ENCODE data around the gene SELENOV.

Gene SELENOV

GRCh38 chr19:39471756-39472536, 43.0 kb upstream of the SELENOV start:
- no peaks in the 10 kb centered on the region for H3K79me2 ChIP-seq (ENCODE audit: insufficient read depth, low read length)
- TF ChIP-seq CTCF (conservative IDR thresholded peaks at IDR 0.05; ENCODE audit: low read length) = no peak
- TF ChIP-seq EZH2phosphoT487 (IDR thresholded peaks at IDR 0.05; ENCODE audit: borderline replicate concordance) = no peak
- no peaks in the 10 kb centered on the region for H3K27me3 ChIP-seq (ENCODE audit: insufficient read depth, low read length, poor library complexity, severe bottlenecking)
- no peak overlapping the region for H2AFZ ChIP-seq (ENCODE audit: low read length)
- H3K4me2 ChIP-seq (ENCODE audit: low read depth, low read length, poor library complexity, severe bottlenecking) = no peak overlapping the region
- no peaks in the 10 kb centered on the region for H4K20me1 ChIP-seq (ENCODE audit: insufficient read depth, low read length, poor library complexity, severe bottlenecking)
- peaks cover 92% of the 10 kb centered on the region; the same call in 1 of the 2 replicates for H3K36me3 ChIP-seq (ENCODE audit: insufficient read depth, low read length)
- H3F3A ChIP-seq (ENCODE audit: low read depth) = no peaks in the 10 kb centered on the region
- no peak overlapping the region for H3K9ac ChIP-seq (ENCODE audit: low read depth, low read length, poor library complexity, severe bottlenecking)
- no peaks in the 10 kb centered on the region for H3K4me1 ChIP-seq (ENCODE audit: insufficient read depth, low read length, poor library complexity, severe bottlenecking)
- H3K9me2 ChIP-seq (replicated peaks; ENCODE audit: low read depth, low read length) = no peaks in the 10 kb centered on the region
- H3K9me3 ChIP-seq (ENCODE audit: insufficient read depth, low read depth, low read length) = no peaks in the 10 kb centered on the region
- H3K4me3 ChIP-seq (ENCODE audit: low read length, poor library complexity, severe bottlenecking) = no peak overlapping the region

- Histone ChIP-seq H3K9ac (ENCODE audit: low read depth, low read length, poor library complexity, severe bottlenecking) (no peak overlapping the region), H2AFZ (ENCODE audit: low read length) (no peak overlapping the region), H4K20me1 (ENCODE audit: insufficient read depth, low read length, poor library complexity, severe bottlenecking) (no peaks in the 10 kb centered on the region), H3K4me2 (ENCODE audit: low read depth, low read length, poor library complexity, severe bottlenecking) (no peak overlapping the region), H3K79me2 (ENCODE audit: insufficient read depth, low read length) (no peaks in the 10 kb centered on the region), H3K4me1 (ENCODE audit: insufficient read depth, low read length, poor library complexity, severe bottlenecking) (no peaks in the 10 kb centered on the region), H3F3A (ENCODE audit: low read depth) (no peaks in the 10 kb centered on the region), H3K27me3 (ENCODE audit: insufficient read depth, low read length, poor library complexity, severe bottlenecking) (no peaks in the 10 kb centered on the region), H3K9me2 (replicated peaks; ENCODE audit: low read depth, low read length) (no peaks in the 10 kb centered on the region), H3K4me3 (ENCODE audit: low read length, poor library complexity, severe bottlenecking) (no peak overlapping the region), H3K36me3 (ENCODE audit: insufficient read depth, low read length) (peaks cover 85% of the 10 kb centered on the region; the same call in 1 of the 2 replicates), H3K9me3 (ENCODE audit: insufficient read depth, low read depth, low read length) (no peaks in the 10 kb centered on the region)
- TF ChIP-seq CTCF (conservative IDR thresholded peaks at IDR 0.05; ENCODE audit: low read length) (no peak), EZH2phosphoT487 (IDR thresholded peaks at IDR 0.05; ENCODE audit: borderline replicate concordance) (no peak)
These were observed 42.0 kb upstream of the SELENOV start for GRCh38 chr19:39472746-39473442.

GRCh38 chr19:39473443-39473960, 41.4 kb upstream of the SELENOV start:
- no peaks in the 10 kb centered on the region for H3K79me2 ChIP-seq (ENCODE audit: insufficient read depth, low read length)
- H3K9me3 ChIP-seq (ENCODE audit: insufficient read depth, low read depth, low read length) = no peaks in the 10 kb centered on the region
- no peaks in the 10 kb centered on the region for H3K9me2 ChIP-seq (replicated peaks; ENCODE audit: low read depth, low read length)
- no peak overlapping the region for H2AFZ ChIP-seq (ENCODE audit: low read length)
- peaks cover 79% of the 10 kb centered on the region; the same call in 1 of the 2 replicates for H3K36me3 ChIP-seq (ENCODE audit: insufficient read depth, low read length)
- H3K4me1 ChIP-seq (ENCODE audit: insufficient read depth, low read length, poor library complexity, severe bottlenecking) = no peaks in the 10 kb centered on the region
- H3K27me3 ChIP-seq (ENCODE audit: insufficient read depth, low read length, poor library complexity, severe bottlenecking) = no peaks in the 10 kb centered on the region
- H3F3A ChIP-seq (ENCODE audit: low read depth) = no peaks in the 10 kb centered on the region
- no peaks in the 10 kb centered on the region for H4K20me1 ChIP-seq (ENCODE audit: insufficient read depth, low read length, poor library complexity, severe bottlenecking)
- TF ChIP-seq CTCF (conservative IDR thresholded peaks at IDR 0.05; ENCODE audit: low read length) = no peak
- no peak for TF ChIP-seq EZH2phosphoT487 (IDR thresholded peaks at IDR 0.05; ENCODE audit: borderline replicate concordance)
- no peak overlapping the region for H3K9ac ChIP-seq (ENCODE audit: low read depth, low read length, poor library complexity, severe bottlenecking)
- no peak overlapping the region for H3K4me3 ChIP-seq (ENCODE audit: low read length, poor library complexity, severe bottlenecking)
- H3K4me2 ChIP-seq (ENCODE audit: low read depth, low read length, poor library complexity, severe bottlenecking) = no peak overlapping the region

Measured in Loucy (cell line).